ENCODE measurements around the gene NNAT.
A peak's percentile ranks its signal among the peaks of the same experiment; 100 is the strongest.

- TF ChIP-seq CTCF (conservative IDR thresholded peaks at IDR 0.05 in 1 of 2, IDR thresholded peaks at IDR 0.05 in 1 of 2; ENCODE audit: low read depth in 1 of 2, low read length in 2 of 2) = peak; percentile 53 to 67
- TF ChIP-seq EZH2 (IDR thresholded peaks at IDR 0.05; ENCODE audit: low read length, missing control alignments) = no peak
Observed at GRCh38 chr20:37543828-37544227, 22.8 kb downstream of the NNAT start.

Measured in fibroblast of lung (primary cell).